ENCODE measurements around the gene ZSWIM6.

ZSWIM6 gene

GRCh38 chr5:61290791-61291210 lies 41.3 kb upstream of the ZSWIM6 start:
- H3K27ac ChIP-seq = no peak overlapping the region; the same call in 1 of the 2 replicates
- TF ChIP-seq ZFX (IDR thresholded peaks at IDR 0.05) (no peak), CTCF (conservative IDR thresholded peaks at IDR 0.05) (no peak)

GRCh38 chr5:61292062-61292657 lies 39.9 kb upstream of the ZSWIM6 start:
- H3K27ac ChIP-seq = no peak overlapping the region
- no peak for TF ChIP-seq CTCF (conservative IDR thresholded peaks at IDR 0.05)
- TF ChIP-seq ZFX (IDR thresholded peaks at IDR 0.05) = no peak

- no peak for TF ChIP-seq CTCF (conservative IDR thresholded peaks at IDR 0.05)
- TF ChIP-seq ZFX (IDR thresholded peaks at IDR 0.05) = no peak
- H3K27ac ChIP-seq = peak overlapping the region; percentile 2
Measured at GRCh38 chr5:61293071-61293470, 39.0 kb upstream of the ZSWIM6 start.

- H3K27ac ChIP-seq = no peak overlapping the region
- no peak for TF ChIP-seq ZFX (IDR thresholded peaks at IDR 0.05)
- TF ChIP-seq CTCF (conservative IDR thresholded peaks at IDR 0.05) = no peak
Measured at GRCh38 chr5:61293873-61294272, 38.2 kb upstream of the ZSWIM6 start.

GRCh38 chr5:61295365-61295764 lies 36.7 kb upstream of the ZSWIM6 start:
- TF ChIP-seq ZFX (IDR thresholded peaks at IDR 0.05) = no peak
- H3K27ac ChIP-seq = no peak overlapping the region

- no peak for TF ChIP-seq ZFX (IDR thresholded peaks at IDR 0.05)
- TF ChIP-seq CTCF (conservative IDR thresholded peaks at IDR 0.05) = no peak
- no peak overlapping the region for H3K27ac ChIP-seq
Measured at GRCh38 chr5:61298066-61298465, 34.0 kb upstream of the ZSWIM6 start.

- TF ChIP-seq ZFX (IDR thresholded peaks at IDR 0.05) (no peak), CTCF (conservative IDR thresholded peaks at IDR 0.05) (no peak)
- peak overlapping the region; percentile 54 for H3K27ac ChIP-seq
Measured at GRCh38 chr5:61298580-61298979, 33.5 kb upstream of the ZSWIM6 start.

GRCh38 chr5:61299261-61299681 lies 32.8 kb upstream of the ZSWIM6 start:
- TF ChIP-seq ZFX (IDR thresholded peaks at IDR 0.05) = no peak
- no peak for TF ChIP-seq CTCF (conservative IDR thresholded peaks at IDR 0.05)
- peak overlapping the region; percentile 54 for H3K27ac ChIP-seq

All from C4-2B (cell line).